ENCODE measurements around the gene BATF2. TPM values are rescaled to one million over a fixed set of nuclear protein-coding genes. Genes with fewer than 3 reads are reported as not detected.
A peak's percentile ranks its signal among the peaks of the same experiment; 100 is the strongest.
"Not testable (repeated sequence)": the region's sequence is repeated elsewhere in the genome, so short reads cannot be mapped to it uniquely, and the experiment has no call there.

BATF2 gene
- polyA plus RNA-seq, 6 donors from 2014 or later = 0.13 to 2.9 (median 1.6) TPM; not detected in 1

DNA sequence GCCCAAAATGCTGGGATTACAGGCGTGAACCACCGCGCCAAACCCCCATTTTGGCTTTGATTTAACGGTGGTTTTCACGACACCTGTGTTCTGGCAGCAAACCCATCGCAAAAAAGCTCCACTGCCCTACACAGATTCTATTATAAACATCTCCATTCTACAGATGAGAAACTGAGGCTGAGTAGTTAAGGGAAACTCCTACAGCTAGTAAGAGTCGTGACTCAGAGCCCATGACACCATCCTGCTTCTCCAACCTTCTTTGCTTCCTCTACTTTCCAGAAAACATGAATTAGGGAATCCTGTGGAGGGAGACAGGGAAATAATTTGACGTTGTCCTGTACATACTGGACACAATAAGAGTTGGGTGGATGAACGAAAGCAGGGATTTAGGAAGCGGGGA lies 30.0 kb upstream of the BATF2 start:
- H3K27ac Mint-ChIP-seq = peak overlapping the region in 4 of 6 donors; percentile 85 to 93 (median 86)
- H3K4me3 Mint-ChIP-seq = peak overlapping the region; percentile 76 to 93 (median 88)
- no peaks in the 10 kb centered on the region for H3K36me3 Mint-ChIP-seq
- H3K27me3 Mint-ChIP-seq = no peaks in the 10 kb centered on the region
- H3K9me3 Mint-ChIP-seq = no peaks in the 10 kb centered on the region
- no peak for DNase-seq
- peaks cover 13 to 24% (median 15%) of the 10 kb centered on the region in 3 donors for H3K4me1 Mint-ChIP-seq
- ATAC-seq (ENCODE audit: low read depth in 2 of 2) = no peak

- not testable (repeated sequence) for ATAC-seq (ENCODE audit: low read depth in 2 of 2); H3K27me3 Mint-ChIP-seq; DNase-seq; H3K36me3 Mint-ChIP-seq; H3K4me3 Mint-ChIP-seq; H3K27ac Mint-ChIP-seq; H3K9me3 Mint-ChIP-seq
- H3K4me1 Mint-ChIP-seq = peaks cover 13 to 23% (median 15%) of the 10 kb centered on the region in 3 donors
Measured at GRCh38 chr11:65023502-65023901, 26.7 kb upstream of the BATF2 start.

GRCh38 chr11:65021509-65021908 lies 24.7 kb upstream of the BATF2 start:
- no peak overlapping the region for H3K4me3 Mint-ChIP-seq
- no peak overlapping the region for H3K27ac Mint-ChIP-seq
- no peaks in the 10 kb centered on the region for H3K9me3 Mint-ChIP-seq
- no peaks in the 10 kb centered on the region for H3K27me3 Mint-ChIP-seq
- DNase-seq (no peak), ATAC-seq (ENCODE audit: low read depth in 2 of 2) (no peak)
- H3K4me1 Mint-ChIP-seq = peaks cover 6 to 21% (median 10%) of the 10 kb centered on the region in 3 donors
- H3K36me3 Mint-ChIP-seq = no peaks in the 10 kb centered on the region

GRCh38 chr11:65021003-65021402 lies 24.2 kb upstream of the BATF2 start:
- no peak overlapping the region for H3K4me3 Mint-ChIP-seq
- H3K27ac Mint-ChIP-seq = no peak overlapping the region
- H3K36me3 Mint-ChIP-seq = no peaks in the 10 kb centered on the region
- no peak for ATAC-seq (ENCODE audit: low read depth in 2 of 2)
- H3K4me1 Mint-ChIP-seq = peaks cover 11 to 24% (median 15%) of the 10 kb centered on the region in 3 donors
- no peaks in the 10 kb centered on the region for H3K9me3 Mint-ChIP-seq
- no peaks in the 10 kb centered on the region for H3K27me3 Mint-ChIP-seq
- DNase-seq = no peak

- Mint-ChIP-seq H3K27me3 (no peaks in the 10 kb centered on the region), H3K4me3 (no peak overlapping the region)
Measured at GRCh38 chr11:65019824-65020223, 23.1 kb upstream of the BATF2 start.

GRCh38 chr11:65017937-65018336 lies 21.2 kb upstream of the BATF2 start:
- Mint-ChIP-seq H3K36me3 (no peaks in the 10 kb centered on the region), H3K9me3 (no peaks in the 10 kb centered on the region), H3K4me1 (peaks cover 26 to 44% (median 38%) of the 10 kb centered on the region in 3 donors), H3K4me3 (peak overlapping the region in 1 of 8 donors; percentile 73), H3K27ac (no peak overlapping the region), H3K27me3 (no peaks in the 10 kb centered on the region)
- ATAC-seq (ENCODE audit: low read depth in 2 of 2) (no peak), DNase-seq (no peak)

More at GRCh38 chr11:65019824-65020223, 23.1 kb upstream of the BATF2 start:
- ATAC-seq (ENCODE audit: low read depth in 2 of 2) (no peak), DNase-seq (no peak)
- no peaks in the 10 kb centered on the region for H3K9me3 Mint-ChIP-seq
- H3K36me3 Mint-ChIP-seq = no peaks in the 10 kb centered on the region
- H3K4me1 Mint-ChIP-seq = peaks cover 20 to 34% (median 26%) of the 10 kb centered on the region in 3 donors
- peak overlapping the region in 2 of 6 donors; percentile 15 to 63 for H3K27ac Mint-ChIP-seq

GRCh38 chr11:65016705-65017104 lies 19.9 kb upstream of the BATF2 start:
- Mint-ChIP-seq H3K27me3 (no peaks in the 10 kb centered on the region), H3K36me3 (no peaks in the 10 kb centered on the region), H3K4me1 (peaks cover 29 to 46% (median 41%) of the 10 kb centered on the region in 3 donors), H3K4me3 (peak overlapping the region in 4 of 8 donors; percentile 6 to 85 (median 50)), H3K9me3 (no peaks in the 10 kb centered on the region), H3K27ac (peak overlapping the region in 1 of 6 donors; percentile 32)
- ATAC-seq (ENCODE audit: low read depth in 2 of 2) (no peak), DNase-seq (no peak)

DNA sequence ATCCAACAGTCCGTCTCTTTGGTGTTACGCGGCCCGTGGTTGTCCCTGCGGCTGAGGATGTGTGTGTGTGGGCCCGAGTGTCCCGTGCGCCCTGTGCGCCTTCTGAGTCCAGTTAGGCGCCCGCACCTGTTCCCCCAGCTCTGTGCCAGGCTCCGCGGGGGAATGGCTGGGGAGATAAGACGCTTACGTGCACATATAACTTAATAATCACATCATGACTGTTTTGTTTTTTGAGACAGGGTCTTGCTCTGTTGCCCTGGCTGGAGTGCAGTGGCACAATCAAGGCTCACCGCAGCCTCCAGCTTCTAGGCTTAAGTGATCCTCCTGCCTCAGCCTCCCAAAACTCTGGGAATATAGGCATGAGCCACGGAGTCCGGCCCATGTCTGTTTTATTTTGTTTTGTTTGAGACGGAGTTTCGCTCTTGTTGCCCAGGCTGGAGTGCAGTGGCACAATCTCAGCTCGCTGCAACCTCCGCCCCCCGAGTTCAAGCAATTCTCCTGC lies 18.0 kb upstream of the BATF2 start:
- no peaks in the 10 kb centered on the region for H3K27me3 Mint-ChIP-seq
- no peak for ATAC-seq (ENCODE audit: low read depth in 2 of 2)

DNA sequence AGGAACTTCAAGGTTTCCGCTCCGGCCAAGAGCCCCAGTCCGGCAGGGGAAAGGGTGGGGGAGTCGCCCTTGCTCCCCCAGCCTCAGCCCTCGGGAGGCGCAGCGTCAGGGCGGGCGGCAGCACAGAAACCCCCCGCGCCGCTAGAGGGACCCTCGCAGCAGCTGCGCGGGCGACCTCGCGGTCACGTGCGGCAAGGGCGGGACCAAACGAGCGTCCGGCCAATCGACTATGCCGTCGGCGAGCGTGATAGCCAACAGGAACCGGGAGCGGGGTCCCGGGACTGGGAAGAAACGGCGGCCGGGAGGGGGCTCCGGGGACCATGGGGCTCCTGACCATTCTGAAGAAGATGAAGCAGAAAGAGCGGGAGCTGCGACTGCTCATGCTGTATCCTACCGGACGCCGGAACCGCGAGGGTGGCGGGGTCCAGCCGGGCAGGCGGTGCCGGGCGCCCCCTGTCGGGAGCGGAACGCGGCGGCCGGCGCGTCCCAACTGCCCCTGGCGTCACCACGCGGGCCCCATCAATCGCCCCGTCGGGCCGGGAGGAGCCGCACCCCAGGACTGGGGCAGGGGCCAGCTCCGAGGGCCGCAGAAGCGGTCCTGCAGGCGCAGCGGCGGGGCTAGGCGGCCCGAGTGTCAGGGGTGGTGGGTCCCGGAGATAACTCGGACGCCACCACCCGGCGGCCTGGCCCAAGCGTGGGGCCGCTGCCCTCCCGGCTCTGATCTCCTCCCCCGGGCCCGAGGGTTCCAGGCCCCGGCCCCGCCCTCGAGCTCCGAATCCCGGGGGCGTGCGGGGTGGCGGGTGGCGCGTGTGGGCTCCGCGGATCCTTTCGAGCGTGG lies 17.3 kb upstream of the BATF2 start, which contains the start of gene ARL2:
Gene ARL2 (plus strand): TSS at position 273 of the 838 bp plus-strand sequence. CDS start 48 bp downstream, at position 321.
- Mint-ChIP-seq H3K4me3 (peak within 1 kb of the TSS; percentile 87 to 98 (median 94)), H3K36me3 (no peaks in the 10 kb centered on the region), H3K9me3 (no peaks in the 10 kb centered on the region), H3K4me1 (peaks cover 29 to 44% (median 41%) of the 10 kb centered on the region in 3 donors), H3K27ac (peak within 1 kb of the TSS; percentile 94 to 99 (median 99)), H3K27me3 (no peaks in the 10 kb centered on the region)
- DNase-seq (peak; percentile 93), ATAC-seq (ENCODE audit: low read depth in 2 of 2) (peak; percentile 76 to 78)

More for the DNA sequence above, 18.0 kb upstream of the BATF2 start:
- peak overlapping the region in 5 of 6 donors; percentile 59 to 94 (median 89) for H3K27ac Mint-ChIP-seq
- peaks cover 29 to 46% (median 41%) of the 10 kb centered on the region in 3 donors for H3K4me1 Mint-ChIP-seq
- DNase-seq = no peak
- no peaks in the 10 kb centered on the region for H3K36me3 Mint-ChIP-seq
- H3K4me3 Mint-ChIP-seq = peak overlapping the region; percentile 84 to 94 (median 89)
- H3K9me3 Mint-ChIP-seq = no peaks in the 10 kb centered on the region

DNA sequence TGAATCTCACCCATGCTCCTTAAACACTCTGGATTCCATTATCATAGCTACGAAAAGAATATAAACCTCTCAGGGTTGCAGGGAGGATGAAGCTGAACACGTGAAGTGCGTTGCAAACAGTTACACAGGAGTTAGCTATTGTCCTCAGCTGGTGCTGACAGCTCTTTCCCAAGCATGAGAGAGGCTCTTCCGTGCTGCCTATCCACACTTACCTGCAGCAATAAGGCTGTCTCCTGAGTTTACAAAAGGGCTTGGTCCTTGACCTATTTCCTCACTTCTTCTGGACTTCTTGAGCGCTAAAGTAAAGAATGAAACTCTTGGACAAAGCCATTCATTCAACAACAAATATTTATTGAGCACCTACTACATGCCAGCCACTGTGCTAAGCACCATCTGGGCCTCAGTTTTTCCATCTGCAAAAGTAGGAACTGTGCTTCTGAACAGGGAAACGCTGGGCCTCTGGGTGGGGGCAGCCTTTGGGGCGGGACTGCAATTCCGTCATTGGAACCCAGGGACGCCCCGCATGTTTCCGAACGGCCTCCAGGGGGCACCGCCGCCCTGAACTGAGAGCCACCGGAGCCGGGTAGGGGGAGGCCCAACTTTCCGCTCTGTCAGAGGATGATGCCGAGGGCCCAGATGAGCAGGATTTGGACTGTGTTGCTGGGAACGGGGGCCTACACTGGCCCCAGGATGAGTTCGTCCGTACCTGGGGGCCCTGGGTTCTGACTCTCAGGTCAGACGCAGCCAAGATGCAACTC lies 16.5 kb upstream of the BATF2 start:
- Mint-ChIP-seq H3K4me3 (peak overlapping the region; percentile 87 to 98 (median 94)), H3K27ac (peak overlapping the region; percentile 94 to 99 (median 99)), H3K4me1 (peaks cover 29 to 44% (median 41%) of the 10 kb centered on the region in 3 donors), H3K36me3 (no peaks in the 10 kb centered on the region), H3K9me3 (no peaks in the 10 kb centered on the region), H3K27me3 (no peaks in the 10 kb centered on the region)
- ATAC-seq (ENCODE audit: low read depth in 2 of 2) (peak; percentile 76 to 78), DNase-seq (peak; percentile 92)

DNA sequence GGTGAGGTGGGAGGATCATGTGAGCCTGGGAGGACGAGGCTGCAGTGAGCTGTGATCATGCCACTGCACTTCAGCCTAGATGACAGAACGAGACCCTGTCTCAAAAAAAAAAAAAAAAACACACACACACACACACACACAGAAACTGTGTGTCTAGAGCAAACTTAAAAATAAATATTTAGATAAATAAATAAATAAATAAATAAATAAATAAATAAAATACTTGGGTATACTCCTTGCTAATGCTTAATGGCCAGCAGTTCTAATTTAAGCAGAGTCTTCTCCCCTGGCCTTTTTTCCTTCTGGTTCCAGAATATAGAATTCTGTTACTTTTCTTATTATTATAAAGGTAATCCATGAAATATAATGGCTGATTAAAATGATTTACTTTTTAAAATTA lies 12.1 kb upstream of the BATF2 start:
- no peak for ATAC-seq (ENCODE audit: low read depth in 2 of 2)
- no peaks in the 10 kb centered on the region for H3K36me3 Mint-ChIP-seq

GRCh38 chr11:65008016-65008415 lies 11.2 kb upstream of the BATF2 start:
- ATAC-seq (ENCODE audit: low read depth in 2 of 2) (no peak), DNase-seq (no peak)
- H3K4me3 Mint-ChIP-seq = no peak overlapping the region

More for the DNA sequence above, 12.1 kb upstream of the BATF2 start:
- Mint-ChIP-seq H3K4me1 (peaks cover 9 to 12% (median 12%) of the 10 kb centered on the region in 3 donors), H3K4me3 (no peak overlapping the region), H3K27ac (no peak overlapping the region), H3K27me3 (no peaks in the 10 kb centered on the region), H3K9me3 (no peaks in the 10 kb centered on the region)
- no peak for DNase-seq

DNA sequence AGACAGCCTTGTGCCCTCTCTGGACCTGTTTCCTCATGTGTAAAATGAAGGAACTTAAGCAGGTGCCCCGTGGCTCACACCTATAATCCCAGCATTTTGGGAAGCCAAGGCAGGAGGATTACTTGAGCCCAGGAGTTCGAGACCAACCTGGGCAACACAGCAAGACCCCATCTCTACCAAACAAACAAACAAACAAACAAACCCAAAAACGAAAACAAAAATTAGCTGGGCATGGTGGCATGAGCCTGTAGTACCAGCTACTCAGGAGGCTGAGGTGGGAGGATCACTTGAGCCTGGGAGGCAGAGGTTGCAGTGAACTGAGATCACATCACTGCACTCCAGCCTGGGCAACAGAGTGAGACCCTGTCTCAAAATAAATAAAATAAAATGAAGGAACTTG lies 7.2 kb upstream of the BATF2 start:
- not testable (repeated sequence) for DNase-seq; H3K27ac Mint-ChIP-seq; H3K27me3 Mint-ChIP-seq; H3K4me1 Mint-ChIP-seq; ATAC-seq (ENCODE audit: low read depth in 2 of 2); H3K4me3 Mint-ChIP-seq; H3K9me3 Mint-ChIP-seq; H3K36me3 Mint-ChIP-seq

More at GRCh38 chr11:65008016-65008415, 11.2 kb upstream of the BATF2 start:
- H3K27me3 Mint-ChIP-seq = no peaks in the 10 kb centered on the region
- no peaks in the 10 kb centered on the region for H3K36me3 Mint-ChIP-seq
- H3K9me3 Mint-ChIP-seq = no peaks in the 10 kb centered on the region
- no peak overlapping the region for H3K27ac Mint-ChIP-seq
- peaks cover 3 to 6% (median 3%) of the 10 kb centered on the region in 3 donors for H3K4me1 Mint-ChIP-seq
